IMR-90 (cell line): Measurements from ENCODE around the gene POMGNT2. TPM values are rescaled to one million over a fixed set of nuclear protein-coding genes. Genes with fewer than 3 reads are reported as not detected.

ENCODE experiments used
- ATAC-seq: fragments of 200-7000 bp; cut with Tn5 transposase; 2 replicates; pipeline ENCODE4 v1.9.1; 2020; ENCODE audit warnings: low read depth, mild to moderate bottlenecking, moderate library complexity
- BruUV-seq: library from RNA; stranded (reverse); fragments of 400-500 nt; replicated peaks from 2 replicates; lab custom pipeline; 2021; lab: Mats Ljungman, UMichigan
- CTCF ChIA-PET: fragments of 300-600 bp; formaldehyde crosslinking; extraction: SDS; loops from one replicate; lab custom pipeline; 2021; ENCODE audit warnings: antibody characterized with exemption; lab: Yijun Ruan, JAX
- POLR2A ChIA-PET: fragments of 300-600 bp; sonication (Branson Sonifier 250); formaldehyde crosslinking; loops from one replicate; lab custom pipeline; 2022; ENCODE audit warnings: antibody characterized with exemption; ENCODE audit not compliant: unreplicated experiment; lab: Charles Lee
- DNase-seq: peaks from one replicate; pipeline ENCODE4 v3.0.0; 2013
- H2AFZ ChIP-seq: replicated peaks from 2 replicates; pipeline ENCODE3; 2013; ENCODE audit warnings: low read length, mild to moderate bottlenecking; ENCODE audit not compliant: poor library complexity
- H2AK5ac ChIP-seq: 2 replicates; pipeline ENCODE4 v1.6.1; 2013; ENCODE audit warnings: low read depth, low read length, inconsistent platforms
- H2AK9ac ChIP-seq: replicated peaks from 2 replicates; pipeline ENCODE3; 2013; ENCODE audit warnings: mild to moderate bottlenecking, low read depth, low read length, moderate library complexity; ENCODE audit not compliant: poor library complexity
- H2BK120ac ChIP-seq: 2 replicates; pipeline ENCODE4 v1.6.1; 2013; ENCODE audit warnings: low read depth, low read length, inconsistent platforms
- H2BK15ac ChIP-seq: 3 replicates; pipeline ENCODE4 v1.6.1; 2013; ENCODE audit warnings: low read depth, low read length, inconsistent platforms
- H2BK20ac ChIP-seq: 2 replicates; pipeline ENCODE4 v1.6.1; 2013; ENCODE audit warnings: low read depth, mild to moderate bottlenecking, inconsistent platforms, low read length, moderate library complexity
- H2BK5ac ChIP-seq: 2 replicates; pipeline ENCODE4 v1.6.1; 2013; ENCODE audit warnings: mild to moderate bottlenecking, low read depth, low read length, inconsistent platforms; ENCODE audit not compliant: poor library complexity, severe bottlenecking
- H3K14ac ChIP-seq: replicated peaks from 2 replicates; pipeline ENCODE4 v1.6.1; 2013; ENCODE audit warnings: low read depth, low read length, inconsistent platforms
- H3K18ac ChIP-seq: 2 replicates; pipeline ENCODE4 v1.6.1; 2013; ENCODE audit warnings: low read depth, low read length, control low read depth
- H3K23ac ChIP-seq: 2 replicates; pipeline ENCODE4 v1.6.1; 2013; ENCODE audit warnings: low read depth, low read length, inconsistent platforms
- H3K27ac ChIP-seq: 2 replicates; pipeline ENCODE4 v1.5.1; 2013; ENCODE audit warnings: mild to moderate bottlenecking, control low read depth, low read length; ENCODE audit not compliant: insufficient read depth
- H3K27me3 ChIP-seq: 2 replicates; pipeline ENCODE4 v1.6.1; 2013; ENCODE audit warnings: low read length; ENCODE audit not compliant: control insufficient read depth, insufficient read depth
- H3K36me3 ChIP-seq: 2 replicates; pipeline ENCODE4 v1.6.1; 2013; ENCODE audit warnings: low read length, mixed read lengths; ENCODE audit not compliant: control insufficient read depth, insufficient read depth
- H3K4ac ChIP-seq: 2 replicates; pipeline ENCODE4 v1.6.1; 2013; ENCODE audit warnings: low read depth, low read length, inconsistent platforms
- H3K4me1 ChIP-seq: 2 replicates; pipeline ENCODE4 v1.6.1; 2013; ENCODE audit warnings: low read length, mixed read lengths; ENCODE audit not compliant: control insufficient read depth, insufficient read depth
- H3K4me2 ChIP-seq: 2 replicates; pipeline ENCODE4 v1.6.1; 2013; ENCODE audit warnings: low read depth, mild to moderate bottlenecking, control low read depth, low read length, moderate library complexity
- H3K4me3 ChIP-seq: 2 replicates; pipeline ENCODE4 v1.5.1; 2013; ENCODE audit warnings: low read depth, mild to moderate bottlenecking, control low read depth, low read length, moderate library complexity; ENCODE audit not compliant: insufficient read depth
- H3K56ac ChIP-seq: 2 replicates; pipeline ENCODE4 v1.6.1; 2013; ENCODE audit warnings: low read length, inconsistent platforms; ENCODE audit not compliant: insufficient read depth; ENCODE audit errors: extremely low read depth
- H3K79me1 ChIP-seq, 2 experiments: 2 replicates each; pipeline ENCODE4 v1.6.1; 2013; ENCODE audit warnings: low read length in 2 of 2, inconsistent platforms in 1 of 2, low read depth in 1 of 2
- H3K9ac ChIP-seq: 2 replicates; pipeline ENCODE4 v1.6.1; 2013; ENCODE audit warnings: low read depth, low read length, control low read depth
- H3K9me1 ChIP-seq: 2 replicates; pipeline ENCODE4 v1.6.1; 2013; ENCODE audit warnings: low read length, inconsistent platforms; ENCODE audit not compliant: insufficient read depth
- H3K9me3 ChIP-seq: 2 replicates; pipeline ENCODE4 v1.6.1; 2013; ENCODE audit warnings: low read length; ENCODE audit not compliant: control insufficient read depth, insufficient read depth
- H4K20me1 ChIP-seq: 2 replicates; pipeline ENCODE4 v1.6.1; 2013; ENCODE audit warnings: low read length, inconsistent platforms; ENCODE audit not compliant: insufficient read depth
- H4K5ac ChIP-seq: 2 replicates; pipeline ENCODE4 v1.6.1; 2013; ENCODE audit warnings: mild to moderate bottlenecking, low read depth, low read length, control low read depth
- H4K8ac ChIP-seq, 2 experiments: 2 replicates each; pipeline ENCODE4 v1.6.1; 2013; ENCODE audit warnings: low read depth in 2 of 2, low read length in 2 of 2, control low read depth in 1 of 2, inconsistent platforms in 1 of 2
- H4K91ac ChIP-seq: 2 replicates; pipeline ENCODE4 v1.6.1; 2013; ENCODE audit warnings: low read depth, low read length, inconsistent platforms; ENCODE audit not compliant: insufficient read depth
- BHLHE40 ChIP-seq: fragments of 150-350 bp; IDR thresholded peaks from 2 replicates; pipeline ENCODE4 v1.6.1; 2016; ENCODE audit warnings: mild to moderate bottlenecking, low read depth, low read length
- CEBPB ChIP-seq: IDR thresholded peaks from 2 replicates; pipeline ENCODE4 v1.6.1; 2012; ENCODE audit warnings: low read depth, low read length, improper control_type of control experiment
- CHD1 ChIP-seq: IDR thresholded peaks from 2 replicates; pipeline ENCODE4 v1.6.1; 2012; ENCODE audit warnings: low read depth, low read length, improper control_type of control experiment
- CTCF ChIP-seq: conservative IDR thresholded peaks from 2 replicates; pipeline ENCODE4 v1.5.1; 2012; ENCODE audit warnings: mild to moderate bottlenecking, low read depth, low read length, improper control_type of control experiment
- ELK1 ChIP-seq: fragments of 150-350 bp; IDR thresholded peaks from 2 replicates; pipeline ENCODE4 v1.6.1; 2016; ENCODE audit warnings: low read depth, mild to moderate bottlenecking, low read length, moderate library complexity, borderline replicate concordance
- FOS ChIP-seq: fragments of 150-350 bp; IDR thresholded peaks from 2 replicates; pipeline ENCODE4 v1.6.1; 2016; ENCODE audit warnings: low read depth, low read length
- MAFK ChIP-seq: IDR thresholded peaks from 2 replicates; pipeline ENCODE4 v1.6.1; 2012; ENCODE audit warnings: low read depth, low read length, improper control_type of control experiment
- MAZ ChIP-seq: IDR thresholded peaks from 2 replicates; pipeline ENCODE4 v1.6.1; 2012; ENCODE audit warnings: low read depth, mild to moderate bottlenecking, low read length, improper control_type of control experiment, moderate library complexity, borderline replicate concordance
- MXI1 ChIP-seq: IDR thresholded peaks from 2 replicates; pipeline ENCODE4 v1.6.1; 2012; ENCODE audit warnings: low read depth, mild to moderate bottlenecking, low read length, moderate library complexity, borderline replicate concordance
- NFE2L2 ChIP-seq: fragments of 150-350 bp; IDR thresholded peaks from 2 replicates; pipeline ENCODE4 v1.6.1; 2016; ENCODE audit warnings: low read depth, mild to moderate bottlenecking, low read length
- POLR2A ChIP-seq: IDR thresholded peaks from 2 replicates; pipeline ENCODE4 v1.6.1; 2012; ENCODE audit warnings: mild to moderate bottlenecking, low read depth, low read length
- RAD21 ChIP-seq: IDR thresholded peaks from 2 replicates; pipeline ENCODE4 v1.6.1; 2012; ENCODE audit warnings: low read length, improper control_type of control experiment
- RCOR1 ChIP-seq: IDR thresholded peaks from 2 replicates; pipeline ENCODE4 v1.6.1; 2012; ENCODE audit warnings: mild to moderate bottlenecking, low read length, improper control_type of control experiment; ENCODE audit not compliant: insufficient replicate concordance
- RFX5 ChIP-seq: IDR thresholded peaks from 2 replicates; pipeline ENCODE4 v1.8.0; 2012; ENCODE audit warnings: low read depth, mild to moderate bottlenecking, low read length, moderate library complexity
- SMC3 ChIP-seq: fragments of 150-350 bp; IDR thresholded peaks from 2 replicates; pipeline ENCODE4 v1.6.1; 2016; ENCODE audit warnings: low read depth, mild to moderate bottlenecking, antibody characterized with exemption, low read length, moderate library complexity
- USF2 ChIP-seq: fragments of 150-350 bp; IDR thresholded peaks from 2 replicates; pipeline ENCODE4 v1.6.1; 2017; ENCODE audit warnings: mild to moderate bottlenecking, antibody characterized with exemption, low read length, low read depth
- WGBS, 2 experiments: methylation state at CpG; one replicate each; pipeline versions ENCODE4 v1.1.5 to v1.1.7; 2013; ENCODE audit warnings: missing lambda C conversion rate in 2 of 2; ENCODE audit not compliant: insufficient read length in 1 of 2; ENCODE audit errors: extremely low coverage in 2 of 2; 5-methylcytosine and 5-hydroxymethylcytosine counted together
- dilution Hi-C: fragments of 300-500 bp; cut with HindIII; formaldehyde crosslinking; loops from one replicate; pipeline ENCODE4 v1.14.3; 2018; ENCODE audit warnings: low sequenced_read_pairs; ENCODE audit not compliant: unreplicated experiment
- in situ Hi-C: fragments of 300-500 bp; cut with MboI; formaldehyde crosslinking; loops from 3 replicates; pipeline ENCODE4 v1.14.3; 2019; ENCODE audit warnings: low sequenced_read_pairs, inconsistent platforms, mixed read lengths
- intact Hi-C: fragments of 100-400 bp; cut with micrococcal nuclease; formaldehyde crosslinking; loops from 2 replicates; pipeline ENCODE4 v1.10.0; 2022
- polyA plus RNA-seq, 3 experiments: library from polyadenylated mRNA; depleted of rRNA; stranded (reverse); fragments of >200 nt; gene quantifications; 2 replicates each; pipeline ENCODE4 v1.2.3, GENCODE V29; 2012; ENCODE audit warnings: low replicate concordance in 1 of 3
- total RNA-seq: library from RNA; depleted of rRNA; stranded (reverse); fragments of >200 nt; gene quantifications from 2 replicates; pipeline ENCODE4 v1.2.3, GENCODE V29; 2012

The POMGNT2 gene
- total and polyA plus RNA-seq, 2 of the 4 experiments (the other 2 are of a cell fraction): 7.5 to 16.2 TPM

- no peaks in the 10 kb centered on the region for H3K79me1 ChIP-seq
- TF ChIP-seq POLR2A: no peak
- TF ChIP-seq NFE2L2: no peak
- TF ChIP-seq SMC3: no peak
- no peak for TF ChIP-seq CTCF
- no peak for TF ChIP-seq CEBPB
- TF ChIP-seq ELK1: no peak
- no peak for TF ChIP-seq FOS
- TF ChIP-seq MAZ: no peak
- no peak for TF ChIP-seq RCOR1
- TF ChIP-seq RAD21: no peak
- no peak for TF ChIP-seq CHD1
- no peak for TF ChIP-seq MXI1
- TF ChIP-seq MAFK: no peak
- no peak for TF ChIP-seq USF2
- TF ChIP-seq RFX5: no peak
- no peak for TF ChIP-seq BHLHE40
- H3K27me3 ChIP-seq: no peaks in the 10 kb centered on the region
- H4K8ac ChIP-seq: no peak overlapping the region
- peaks cover 11% of the 10 kb centered on the region; the same call in 1 of the 2 replicates for H3K36me3 ChIP-seq
- H2AFZ ChIP-seq: no peak overlapping the region
- H3K4ac ChIP-seq: no peak overlapping the region
- no peak overlapping the region for H3K9ac ChIP-seq
- no peaks in the 10 kb centered on the region for H4K20me1 ChIP-seq
- WGBS, 2 experiments: no CpG with 5 or more reads among the region's 2 CpGs
- no peak overlapping the region for H3K27ac ChIP-seq
- BruUV-seq: no TSS peak
- H3K9me1 ChIP-seq: no peaks in the 10 kb centered on the region
- H3K56ac ChIP-seq: no peak overlapping the region
- H2BK120ac ChIP-seq: no peak overlapping the region
- H2AK5ac ChIP-seq: no peak overlapping the region
- no peak overlapping the region for H3K18ac ChIP-seq
- no peaks in the 10 kb centered on the region for H3K9me3 ChIP-seq
- in situ Hi-C loops (no loop called here), intact Hi-C loops (no loop called here), dilution Hi-C loops (no loop called here)
- no peaks in the 10 kb centered on the region for H3K4me1 ChIP-seq
- no peak overlapping the region for H2AK9ac ChIP-seq
- no peak overlapping the region for H2BK5ac ChIP-seq
- H3K23ac ChIP-seq: no peak overlapping the region
- ChIA-PET POLR2A (no interaction called here), CTCF (no interaction called here)
- no peak overlapping the region for H4K5ac ChIP-seq
- ATAC-seq (no peak), DNase-seq (no peak)
- H2BK15ac ChIP-seq: no peak overlapping the region
- no peak overlapping the region for H3K14ac ChIP-seq
- no peak overlapping the region for H3K4me2 ChIP-seq
- no peak overlapping the region for H3K4me3 ChIP-seq
- H4K91ac ChIP-seq: no peak overlapping the region
- H2BK20ac ChIP-seq: no peak overlapping the region
Observed at GRCh38 chr3:43082457-43082856, 23.4 kb downstream of the POMGNT2 start.
